Caco-2 (cell line): ENCODE measurements around the gene ZNF814. TPM values are rescaled to one million over a fixed set of nuclear protein-coding genes. Genes with fewer than 3 reads are reported as not detected.

Experiments used
- BruUV-seq: library from RNA; stranded (reverse); fragments of 400-500 nt; replicated peaks from 2 replicates; lab custom pipeline; 2021; lab: Mats Ljungman, UMichigan
- CTCF ChIA-PET: fragments of 300-600 bp; sonication (Branson Sonifier 250); formaldehyde crosslinking; loops from one replicate; lab custom pipeline; 2022; ENCODE audit warnings: antibody characterized with exemption; lab: Charles Lee
- POLR2A ChIA-PET: fragments of 300-600 bp; sonication (Branson Sonifier 250); formaldehyde crosslinking; loops from one replicate; lab custom pipeline; 2022; ENCODE audit warnings: antibody characterized with exemption; lab: Charles Lee
- DNase-seq, 2 experiments: peaks; one replicate each; pipeline versions ENCODE4 v3.0.0 to v3.0.0-alpha.2; 2020 to 2022
- H3K27me3 ChIP-seq: replicated peaks from 2 replicates; pipeline ENCODE4 v1.6.0; 2011; ENCODE audit warnings: low read length; ENCODE audit not compliant: control insufficient read depth, insufficient read depth
- H3K36me3 ChIP-seq: 2 replicates; pipeline ENCODE4 v1.5.1; 2011; ENCODE audit warnings: low read length; ENCODE audit not compliant: control insufficient read depth, insufficient read depth
- H3K4me1 ChIP-seq: fragments of 250-450 bp; sonication (Bioruptor Pico); 2 replicates; pipeline ENCODE4 v1.5.1; 2020; ENCODE audit warnings: mild to moderate bottlenecking
- H3K4me3 ChIP-seq: 2 replicates; pipeline ENCODE4 v1.5.1; 2011; ENCODE audit warnings: low read depth, mild to moderate bottlenecking, control low read depth, low read length
- H3K9me3 ChIP-seq: fragments of 250-450 bp; sonication (Bioruptor Pico); 2 replicates; pipeline ENCODE4 v1.5.1; 2020; ENCODE audit warnings: mild to moderate bottlenecking, moderate library complexity
- H3K27ac Mint-ChIP-seq: one replicate; pipeline ENCODE4 v1.8.0; 2022; ENCODE audit warnings: mixed read lengths; ENCODE audit not compliant: unreplicated experiment
- H3K27me3 Mint-ChIP-seq: one replicate; pipeline ENCODE4 v1.8.0; 2022; ENCODE audit warnings: mixed read lengths; ENCODE audit not compliant: insufficient read depth, unreplicated experiment
- H3K36me3 Mint-ChIP-seq: one replicate; pipeline ENCODE4 v1.8.0; 2022; ENCODE audit warnings: mild to moderate bottlenecking, mixed read lengths; ENCODE audit not compliant: insufficient read depth, unreplicated experiment
- H3K4me1 Mint-ChIP-seq: one replicate; pipeline ENCODE4 v1.8.0; 2022; ENCODE audit warnings: low read depth, mixed read lengths; ENCODE audit not compliant: unreplicated experiment
- H3K4me3 Mint-ChIP-seq: one replicate; pipeline ENCODE4 v1.8.0; 2022; ENCODE audit warnings: mild to moderate bottlenecking, moderate library complexity, mixed read lengths; ENCODE audit not compliant: unreplicated experiment
- H3K9me3 Mint-ChIP-seq: one replicate; pipeline ENCODE4 v1.8.0; 2022; ENCODE audit warnings: mixed read lengths; ENCODE audit not compliant: unreplicated experiment
- intact Hi-C: fragments of 100-400 bp; cut with micrococcal nuclease; formaldehyde crosslinking; loops from one replicate; pipeline ENCODE4 v1.10.0; 2022; ENCODE audit not compliant: unreplicated experiment
- total RNA-seq: library from RNA; stranded (reverse); gene quantifications from 2 replicates; pipeline ENCODE4 v1.2.3, GENCODE V29; 2022
- TF ChIP-seq, protein P1 (sequence below), 2 experiments: fragments of 200-600 bp in 1 of 2; IDR thresholded peaks; 1 replicate in 1 of 2; 2 replicates in 1 of 2; pipeline versions ENCODE4 v1.5.1 to v1.8.0; 2011 to 2022; ENCODE audit warnings: antibody characterized with exemption in 1 of 2, control low read depth in 1 of 2, inconsistent platforms in 1 of 2, low read depth in 1 of 2, low read length in 1 of 2, mild to moderate bottlenecking in 1 of 2, moderate library complexity in 1 of 2; ENCODE audit not compliant: insufficient read depth in 1 of 2, severe bottlenecking in 1 of 2, unreplicated experiment in 1 of 2

Gene ZNF814
- total RNA-seq, 1 experiment from 2014 or later, result 8.3 TPM

DNA sequence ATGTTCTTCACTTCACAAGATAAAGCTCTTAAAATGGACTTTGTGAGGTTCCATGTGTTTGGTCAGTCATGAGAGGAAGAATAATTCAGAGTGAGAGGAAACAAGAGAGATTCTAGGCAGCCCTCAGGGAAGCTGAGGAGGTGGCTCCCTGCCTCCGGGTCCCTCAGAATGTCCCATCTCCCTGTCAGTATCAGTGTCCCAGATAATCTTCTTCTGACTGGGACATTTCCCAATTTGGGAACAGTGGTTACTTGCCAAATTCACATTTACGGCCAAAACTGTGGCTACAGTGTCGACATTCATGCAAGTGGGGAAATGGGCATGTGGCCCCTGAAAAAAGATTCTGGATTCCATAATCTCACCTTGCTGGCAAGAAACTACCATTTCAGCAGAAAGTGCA, 18.6 kb upstream of the ZNF814 start:
- ChIA-PET POLR2A (no interaction called here), CTCF (interaction anchor here (0.6 kb wide), 1 partner anchor 14 kb away, joined by 3 read pairs; no protein-coding TSS in a partner anchor)
- no TSS peak for BruUV-seq
- Mint-ChIP-seq H3K27ac (no peak overlapping the region), H3K4me1 (no peaks in the 10 kb centered on the region), H3K36me3 (peaks cover 74% of the 10 kb centered on the region), H3K27me3 (no peaks in the 10 kb centered on the region), H3K9me3 (peaks cover 18% of the 10 kb centered on the region), H3K4me3 (no peak overlapping the region)
- intact Hi-C loops, result no loop called here
- H3K27me3 ChIP-seq, result no peaks in the 10 kb centered on the region
- no peaks in the 10 kb centered on the region for H3K4me1 ChIP-seq
- TF ChIP-seq, protein P1, sequence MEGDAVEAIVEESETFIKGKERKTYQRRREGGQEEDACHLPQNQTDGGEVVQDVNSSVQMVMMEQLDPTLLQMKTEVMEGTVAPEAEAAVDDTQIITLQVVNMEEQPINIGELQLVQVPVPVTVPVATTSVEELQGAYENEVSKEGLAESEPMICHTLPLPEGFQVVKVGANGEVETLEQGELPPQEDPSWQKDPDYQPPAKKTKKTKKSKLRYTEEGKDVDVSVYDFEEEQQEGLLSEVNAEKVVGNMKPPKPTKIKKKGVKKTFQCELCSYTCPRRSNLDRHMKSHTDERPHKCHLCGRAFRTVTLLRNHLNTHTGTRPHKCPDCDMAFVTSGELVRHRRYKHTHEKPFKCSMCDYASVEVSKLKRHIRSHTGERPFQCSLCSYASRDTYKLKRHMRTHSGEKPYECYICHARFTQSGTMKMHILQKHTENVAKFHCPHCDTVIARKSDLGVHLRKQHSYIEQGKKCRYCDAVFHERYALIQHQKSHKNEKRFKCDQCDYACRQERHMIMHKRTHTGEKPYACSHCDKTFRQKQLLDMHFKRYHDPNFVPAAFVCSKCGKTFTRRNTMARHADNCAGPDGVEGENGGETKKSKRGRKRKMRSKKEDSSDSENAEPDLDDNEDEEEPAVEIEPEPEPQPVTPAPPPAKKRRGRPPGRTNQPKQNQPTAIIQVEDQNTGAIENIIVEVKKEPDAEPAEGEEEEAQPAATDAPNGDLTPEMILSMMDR (IDR thresholded peaks at IDR 0.05; ENCODE audit: insufficient read depth in 1 of 2, low read depth in 1 of 2, low read length in 1 of 2, severe bottlenecking in 1 of 2, unreplicated experiment in 1 of 2), result no peak
- peaks cover 4% of the 10 kb centered on the region; the same call in 1 of the 2 replicates for H3K9me3 ChIP-seq
- no peak overlapping the region for H3K4me3 ChIP-seq
- DNase-seq, result no peak
- peaks cover 4% of the 10 kb centered on the region for H3K36me3 ChIP-seq

DNA sequence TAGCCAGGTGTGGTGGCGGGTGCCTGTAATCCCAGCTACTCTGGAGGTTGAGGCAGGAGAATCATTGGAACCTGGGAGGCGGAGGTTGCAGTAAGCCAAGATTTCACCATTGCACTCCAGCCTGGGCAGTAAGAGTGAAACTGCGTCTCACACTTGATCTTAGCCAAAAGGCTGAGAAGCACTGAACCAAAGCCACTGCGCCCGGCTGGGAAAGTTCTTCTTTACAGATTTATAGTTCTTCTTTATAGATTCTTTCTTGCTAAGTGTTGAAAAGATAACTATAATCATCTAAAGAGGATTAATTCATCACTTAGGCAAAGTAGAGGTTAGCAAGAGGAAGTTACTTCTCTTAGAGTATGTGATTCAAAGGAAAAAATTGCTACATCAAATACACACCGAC, 16.4 kb upstream of the ZNF814 start:
- Mint-ChIP-seq H3K4me1 (no peaks in the 10 kb centered on the region), H3K27me3 (no peaks in the 10 kb centered on the region), H3K4me3 (no peak overlapping the region), H3K36me3 (peaks cover 58% of the 10 kb centered on the region), H3K9me3 (peaks cover 18% of the 10 kb centered on the region), H3K27ac (no peak overlapping the region)
- H3K4me3 ChIP-seq, result no peak overlapping the region
- BruUV-seq, result no TSS peak
- no peaks in the 10 kb centered on the region for H3K36me3 ChIP-seq
- DNase-seq, result no peak
- ChIA-PET POLR2A (interaction anchor here (0.7 kb wide), 1 partner anchor 11 kb away, joined by 6 read pairs; the partner anchor contains the start of gene ZNF417), CTCF (no interaction called here)
- intact Hi-C loops, result no loop called here
- TF ChIP-seq, protein P1 (IDR thresholded peaks at IDR 0.05; ENCODE audit: insufficient read depth in 1 of 2, low read depth in 1 of 2, low read length in 1 of 2, severe bottlenecking in 1 of 2, unreplicated experiment in 1 of 2), result no peak
- H3K9me3 ChIP-seq, result no peaks in the 10 kb centered on the region
- no peaks in the 10 kb centered on the region for H3K27me3 ChIP-seq
- H3K4me1 ChIP-seq, result no peaks in the 10 kb centered on the region

DNA sequence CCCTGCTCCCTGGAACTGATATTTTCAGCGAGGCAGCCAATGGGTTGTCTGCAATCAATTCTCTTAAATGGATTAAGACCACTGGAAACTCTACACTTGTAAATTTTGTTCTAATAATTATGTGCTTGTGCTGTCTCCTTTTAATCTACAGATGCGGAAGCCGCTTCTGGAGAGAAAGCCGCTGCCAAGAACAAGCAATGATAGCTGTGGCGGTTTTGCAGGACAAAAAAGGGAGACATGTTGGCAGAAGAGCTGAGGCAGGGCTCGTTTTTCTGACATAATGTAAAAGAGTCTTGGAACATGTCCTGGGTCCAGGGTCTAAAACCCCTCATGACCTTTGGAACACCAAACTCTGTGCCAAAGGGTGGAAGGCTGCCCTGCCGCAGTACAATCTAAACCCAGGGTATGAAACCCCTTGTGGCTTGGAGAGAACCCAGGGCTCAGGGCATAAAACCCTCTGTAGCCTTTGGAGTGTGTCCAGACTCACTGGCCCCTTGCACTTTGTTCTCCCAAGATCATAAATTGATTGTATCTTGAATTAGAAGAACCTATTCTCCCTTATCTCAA, 14.9 kb upstream of the ZNF814 start:
- Histone ChIP-seq H3K27me3 (no peaks in the 10 kb centered on the region), H3K4me3 (no peak overlapping the region), H3K4me1 (no peaks in the 10 kb centered on the region), H3K9me3 (no peaks in the 10 kb centered on the region), H3K36me3 (no peaks in the 10 kb centered on the region)
- no TSS peak for BruUV-seq
- no peak for DNase-seq
- Mint-ChIP-seq H3K27me3 (no peaks in the 10 kb centered on the region), H3K4me3 (no peak overlapping the region), H3K9me3 (peaks cover 18% of the 10 kb centered on the region), H3K27ac (no peak overlapping the region), H3K4me1 (no peaks in the 10 kb centered on the region), H3K36me3 (peaks cover 47% of the 10 kb centered on the region)
- CTCF ChIA-PET, result no interaction called here
- intact Hi-C loops, result loop anchor here (1.0 kb wide), 2 partner anchors 438 to 497 kb away; no protein-coding TSS in a partner anchor
- TF ChIP-seq, protein P1 (IDR thresholded peaks at IDR 0.05; ENCODE audit: insufficient read depth in 1 of 2, low read depth in 1 of 2, low read length in 1 of 2, severe bottlenecking in 1 of 2, unreplicated experiment in 1 of 2), result no peak
- POLR2A ChIA-PET, result no interaction called here
